GM18511 (cell line): ENCODE data around the gene SYS1.

Experiments
- ATAC-seq: cut with Tn5 transposase; IDR thresholded peaks from one replicate; pipeline ENCODE4 v1.9.1; 2021; ENCODE audit warnings: mild to moderate bottlenecking, moderate library complexity; ENCODE audit not compliant: unreplicated experiment

SYS1 gene

DNA sequence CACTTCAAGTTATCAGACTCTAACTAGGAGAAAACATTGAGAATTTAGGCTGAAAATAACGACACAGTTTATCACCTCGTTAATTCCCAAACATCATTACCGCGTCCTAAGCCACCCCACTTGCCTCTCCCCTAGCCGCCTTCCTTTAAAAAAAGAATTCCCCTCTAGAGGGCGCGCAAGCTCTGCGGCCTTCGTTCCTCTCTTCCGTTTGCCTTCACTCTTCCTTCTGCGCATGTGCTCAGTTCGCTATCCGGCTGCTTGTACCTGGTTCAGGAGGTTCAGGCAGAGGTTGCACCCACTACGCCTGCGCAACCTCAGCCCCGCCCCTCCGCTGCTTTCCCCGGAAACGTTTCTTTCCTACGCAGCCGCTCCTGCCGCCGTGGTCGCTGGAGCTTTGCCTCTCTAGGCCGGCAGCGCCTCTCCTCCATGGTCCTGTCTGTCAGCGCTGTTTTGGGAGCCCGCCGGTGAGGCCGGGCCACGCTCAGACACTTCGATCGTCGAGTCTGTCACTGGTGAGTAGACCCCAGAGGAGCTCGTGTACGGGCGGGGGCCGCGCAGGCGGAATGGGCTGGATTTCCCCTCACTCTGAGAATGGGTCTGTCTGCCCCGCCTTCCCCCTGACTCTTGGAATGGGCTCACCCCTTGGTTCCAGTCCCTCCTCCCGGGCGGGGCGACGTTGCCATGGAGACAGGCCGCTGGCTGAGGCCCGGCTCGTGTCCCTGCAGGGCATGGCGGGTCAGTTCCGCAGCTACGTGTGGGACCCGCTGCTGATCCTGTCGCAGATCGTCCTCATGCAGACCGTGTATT, at the start of gene SYS1:
SYS1 (plus strand) TSS at position 353 of the 807 bp plus-strand sequence; CDS start at position 729, 376 bp downstream.
- ATAC-seq = peak; percentile 83

DNA sequence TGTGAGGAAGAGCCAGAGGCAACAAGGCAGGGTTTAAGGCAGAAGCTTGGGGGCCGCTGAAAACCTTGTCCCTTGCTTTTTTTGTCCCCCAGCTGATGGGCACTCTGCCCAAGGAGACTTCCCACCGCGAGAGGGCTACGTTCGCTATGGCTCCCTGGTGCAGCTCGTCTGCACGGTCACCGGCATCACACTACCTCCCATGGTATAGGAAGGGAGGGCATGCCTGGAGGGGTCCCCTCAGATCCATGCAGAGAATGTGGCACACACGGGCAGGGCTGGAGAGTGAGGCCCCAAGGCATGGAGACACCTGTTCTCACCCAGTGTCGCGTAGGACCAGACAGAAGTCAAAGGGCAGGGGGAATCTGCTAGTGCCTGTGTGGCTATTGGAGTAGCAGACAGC, 49.0 kb upstream of the SYS1 start:
- ATAC-seq = no peak

DNA sequence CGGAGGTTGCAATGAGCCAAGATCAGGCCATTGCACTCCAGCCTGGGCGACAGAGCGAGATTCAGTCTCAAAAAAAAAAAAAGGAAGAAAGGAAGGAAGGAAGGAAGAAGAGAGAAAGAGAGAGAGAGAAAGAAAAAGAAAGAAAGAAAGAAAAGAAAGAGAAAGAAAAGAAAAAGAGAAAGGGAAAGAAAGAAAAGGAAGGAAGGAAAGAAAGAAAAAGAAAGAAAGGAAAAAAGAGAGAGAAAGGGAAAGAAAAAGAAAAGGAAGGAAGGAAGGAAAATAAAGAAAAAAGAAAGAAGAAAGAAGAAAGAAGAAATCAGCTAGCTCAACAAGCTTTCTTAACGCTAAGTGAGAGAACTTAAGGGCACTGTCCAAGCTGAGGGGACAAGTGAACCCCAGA, 47.3 kb upstream of the SYS1 start:
- no peak for ATAC-seq

DNA sequence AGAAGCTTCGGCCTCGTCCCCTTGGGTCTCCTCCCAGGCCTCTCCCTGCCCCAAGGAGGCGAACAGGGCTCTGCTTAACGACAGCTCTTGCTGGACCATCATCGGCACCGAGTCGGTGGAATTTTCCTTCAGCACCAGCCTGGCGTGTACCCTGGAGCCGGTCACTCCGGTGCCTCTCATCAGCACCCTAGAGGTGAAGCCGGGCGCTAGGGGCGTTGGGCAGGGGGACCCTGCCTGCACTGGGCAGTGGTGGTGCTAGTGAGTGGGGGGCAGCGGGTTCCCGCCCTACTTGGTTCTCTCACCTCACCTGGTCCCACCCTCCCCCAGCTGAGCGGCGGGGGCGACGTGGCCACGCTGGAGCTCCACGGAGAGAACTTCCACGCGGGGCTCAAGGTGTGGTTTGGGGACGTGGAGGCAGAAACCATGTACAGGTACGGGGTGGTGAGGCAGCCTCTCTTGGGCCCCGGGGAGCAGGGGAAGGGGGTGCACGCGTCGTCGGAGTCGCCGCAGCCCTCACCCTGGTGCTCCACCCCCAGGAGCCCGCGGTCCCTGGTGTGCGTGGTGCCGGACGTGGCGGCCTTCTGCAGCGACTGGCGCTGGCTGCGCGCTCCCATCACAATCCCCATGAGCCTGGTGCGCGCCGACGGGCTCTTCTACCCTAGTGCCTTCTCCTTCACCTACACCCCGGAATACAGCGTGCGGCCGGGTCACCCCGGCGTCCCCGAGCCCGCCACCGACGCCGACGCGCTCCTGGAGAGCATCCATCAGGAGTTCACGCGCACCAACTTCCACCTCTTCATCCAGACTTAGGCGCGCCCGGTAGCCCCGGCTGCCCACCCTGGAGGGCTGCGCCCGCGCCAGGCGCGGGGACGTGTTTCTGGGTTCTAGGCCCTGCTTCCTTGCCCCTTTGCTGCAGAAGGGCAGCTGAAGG, 46.5 kb upstream of the SYS1 start:
- no peak for ATAC-seq

DNA sequence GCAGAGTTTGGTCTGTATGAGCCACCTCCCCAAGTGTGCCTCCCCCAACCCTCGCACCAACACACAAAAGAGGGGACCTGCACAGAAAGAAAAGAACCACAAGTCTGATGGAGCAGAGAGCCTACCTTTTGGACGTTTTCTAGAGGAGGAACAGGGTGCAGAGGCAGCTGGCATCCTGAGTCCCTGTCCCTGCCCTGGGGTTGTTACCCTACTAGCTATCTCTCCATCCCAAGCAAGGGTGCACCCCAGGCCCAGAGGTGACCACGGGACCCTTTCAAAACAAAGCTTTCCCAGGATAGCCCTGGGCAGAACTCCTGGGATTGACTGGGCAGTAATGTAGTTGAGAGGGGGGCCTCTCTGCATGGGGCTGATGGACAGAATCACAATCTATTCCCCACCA, 45.1 kb upstream of the SYS1 start:
- ATAC-seq = no peak

DNA sequence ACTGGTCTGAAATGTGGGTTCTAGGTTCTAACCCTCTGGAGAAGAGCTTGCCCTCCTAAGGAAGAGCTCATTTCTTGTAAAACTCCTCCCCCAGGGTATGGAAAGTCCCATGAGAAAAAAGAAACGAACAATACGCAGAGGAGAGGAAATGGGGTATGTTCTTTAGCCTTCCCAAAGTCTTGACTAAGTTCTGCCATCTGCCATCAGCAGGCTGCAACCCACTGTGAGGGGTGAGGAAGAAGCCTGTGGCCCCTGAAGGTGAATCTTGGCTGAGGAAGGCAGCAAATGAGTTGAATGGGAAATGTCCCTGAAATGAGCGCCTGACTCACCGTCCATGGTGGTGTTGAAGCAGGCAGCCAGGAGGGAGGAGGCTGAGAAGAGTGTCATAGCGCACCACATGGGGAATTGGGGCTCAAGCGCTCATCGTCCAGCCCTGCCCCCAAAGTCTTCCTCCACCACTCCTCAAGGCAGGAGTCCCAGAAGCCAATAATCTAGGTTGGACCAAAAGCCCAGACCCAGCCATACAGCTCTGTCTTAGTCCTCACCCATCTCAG, 44.5 kb upstream of the SYS1 start:
- ATAC-seq = no peak

DNA sequence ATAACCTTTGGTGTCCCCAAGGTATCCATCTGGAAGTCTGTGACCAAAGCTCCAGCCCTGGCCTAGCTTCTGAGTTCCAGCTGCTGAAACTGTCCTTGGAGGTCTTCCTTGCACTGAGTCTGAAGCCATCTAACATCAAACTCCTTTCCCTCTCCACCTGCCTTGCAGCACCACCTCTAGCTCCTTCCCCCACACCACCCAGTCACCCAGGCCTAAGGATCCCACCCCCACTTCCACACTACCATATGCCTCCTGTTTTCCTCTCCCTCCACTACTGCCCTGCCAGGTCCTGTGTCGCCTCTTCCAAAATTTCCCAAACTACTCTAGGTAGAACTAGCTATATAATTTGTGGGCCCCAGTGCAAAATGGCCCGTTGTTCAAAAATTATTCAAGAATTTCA, 44.0 kb upstream of the SYS1 start:
- no peak for ATAC-seq

DNA sequence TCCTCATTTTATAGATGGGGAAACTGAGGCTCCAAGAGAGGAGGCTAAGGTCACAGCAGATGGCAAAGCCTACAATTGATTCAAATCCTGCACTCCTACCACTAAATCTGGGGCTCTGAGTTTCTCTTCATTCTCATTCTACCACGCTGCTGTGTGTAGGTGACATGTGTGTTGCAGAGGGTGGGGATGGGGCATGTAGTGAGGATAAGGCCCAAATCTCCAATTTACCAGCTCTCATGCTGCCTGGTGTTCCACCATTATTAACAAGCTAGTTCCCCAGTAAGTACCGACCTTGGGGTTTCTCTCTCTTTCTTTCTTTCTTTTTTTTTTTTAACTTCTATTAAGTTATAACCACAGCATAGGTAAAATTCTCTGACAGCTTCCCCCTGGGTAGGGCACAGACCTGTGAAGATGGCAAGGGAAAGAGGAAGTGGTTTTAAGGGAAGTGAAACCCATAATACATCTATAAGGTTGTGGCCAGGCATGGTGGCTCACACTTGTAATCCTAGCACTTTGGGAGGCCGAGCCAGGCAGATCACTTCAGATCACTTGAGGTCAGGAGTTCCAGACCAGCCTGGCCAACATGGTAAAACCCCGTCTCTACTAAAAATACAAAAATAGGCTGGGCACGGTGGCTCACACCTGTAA, 41.9 kb upstream of the SYS1 start:
- ATAC-seq = peak; percentile 90

DNA sequence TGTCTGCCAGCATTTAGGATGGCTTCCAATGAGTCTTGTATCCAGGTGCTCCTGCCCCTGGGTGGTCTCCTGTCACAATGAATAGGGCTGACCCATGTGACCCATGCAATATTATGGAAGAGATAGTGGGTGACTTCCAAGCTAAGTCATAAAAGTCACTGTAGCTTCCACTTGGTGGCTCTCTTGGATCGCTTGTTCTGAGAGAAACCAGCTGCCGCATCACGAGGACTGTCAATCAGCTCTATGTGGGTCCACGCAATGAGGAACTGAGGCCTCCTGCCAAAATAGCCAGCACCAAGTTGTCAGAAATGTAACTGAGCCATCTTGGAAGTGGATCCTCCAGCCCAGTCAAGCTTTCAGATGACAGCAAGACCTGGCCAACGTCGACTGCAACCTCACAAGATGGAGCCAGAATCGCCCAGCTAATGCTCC, 40.0 kb upstream of the SYS1 start:
- ATAC-seq = no peak

DNA sequence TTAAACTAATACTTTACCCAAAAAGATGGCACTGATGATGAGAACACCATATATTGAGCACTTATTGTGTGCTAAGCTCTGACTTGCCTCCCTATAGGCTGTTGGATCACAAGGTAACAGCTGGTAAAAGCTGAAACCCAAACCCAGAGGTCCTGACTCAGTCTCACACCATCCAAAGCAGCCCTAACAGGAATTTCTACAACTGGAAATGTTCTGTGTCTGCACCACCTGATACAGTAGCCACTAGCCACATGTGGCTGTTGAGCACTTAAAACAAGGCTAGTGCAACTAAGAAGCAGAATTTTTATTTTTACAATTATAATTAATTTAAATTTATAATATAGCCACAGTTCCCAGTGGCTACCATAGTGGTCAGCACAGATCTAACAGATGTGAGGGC, 39.2 kb upstream of the SYS1 start:
- no peak for ATAC-seq

DNA sequence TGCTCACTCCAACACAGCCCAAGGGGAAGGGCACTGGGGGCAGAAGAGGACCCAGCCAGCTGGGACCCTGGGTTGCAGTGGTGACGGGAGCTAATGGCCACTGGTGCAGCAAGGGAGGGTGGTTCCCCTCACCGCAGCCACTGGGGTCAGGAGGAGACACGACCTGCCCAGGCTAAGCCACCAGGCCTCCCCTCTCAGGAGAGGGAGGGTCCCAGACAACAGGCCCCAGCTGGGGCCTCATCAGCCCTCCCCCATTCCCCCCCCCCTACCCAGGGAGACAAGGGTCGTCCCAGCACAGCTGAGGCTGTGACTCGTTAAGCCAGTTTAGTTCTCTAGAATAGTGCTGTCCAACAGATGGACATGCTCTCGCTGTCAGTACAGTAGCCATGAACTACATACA, 37.6 kb upstream of the SYS1 start:
- no peak for ATAC-seq

DNA sequence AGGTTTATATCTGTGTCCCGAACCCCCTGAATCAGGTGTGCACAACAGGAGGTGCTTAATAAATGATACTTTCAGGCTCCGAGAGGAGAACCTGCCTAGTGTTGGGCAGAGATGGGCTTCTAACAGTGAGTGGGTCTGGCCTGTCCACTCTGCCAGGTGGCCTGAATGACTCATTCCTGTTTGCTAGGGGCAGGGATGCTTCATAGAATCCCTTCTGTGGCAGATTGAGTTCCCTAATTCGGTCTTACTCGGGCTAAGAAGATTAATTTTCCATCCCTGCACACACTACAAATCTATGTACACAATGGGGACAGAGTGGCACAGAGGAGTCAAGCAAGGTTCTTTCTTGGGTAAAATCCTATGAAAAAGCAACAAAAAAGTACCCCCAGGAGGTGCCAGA, 34.5 kb upstream of the SYS1 start:
- no peak for ATAC-seq

DNA sequence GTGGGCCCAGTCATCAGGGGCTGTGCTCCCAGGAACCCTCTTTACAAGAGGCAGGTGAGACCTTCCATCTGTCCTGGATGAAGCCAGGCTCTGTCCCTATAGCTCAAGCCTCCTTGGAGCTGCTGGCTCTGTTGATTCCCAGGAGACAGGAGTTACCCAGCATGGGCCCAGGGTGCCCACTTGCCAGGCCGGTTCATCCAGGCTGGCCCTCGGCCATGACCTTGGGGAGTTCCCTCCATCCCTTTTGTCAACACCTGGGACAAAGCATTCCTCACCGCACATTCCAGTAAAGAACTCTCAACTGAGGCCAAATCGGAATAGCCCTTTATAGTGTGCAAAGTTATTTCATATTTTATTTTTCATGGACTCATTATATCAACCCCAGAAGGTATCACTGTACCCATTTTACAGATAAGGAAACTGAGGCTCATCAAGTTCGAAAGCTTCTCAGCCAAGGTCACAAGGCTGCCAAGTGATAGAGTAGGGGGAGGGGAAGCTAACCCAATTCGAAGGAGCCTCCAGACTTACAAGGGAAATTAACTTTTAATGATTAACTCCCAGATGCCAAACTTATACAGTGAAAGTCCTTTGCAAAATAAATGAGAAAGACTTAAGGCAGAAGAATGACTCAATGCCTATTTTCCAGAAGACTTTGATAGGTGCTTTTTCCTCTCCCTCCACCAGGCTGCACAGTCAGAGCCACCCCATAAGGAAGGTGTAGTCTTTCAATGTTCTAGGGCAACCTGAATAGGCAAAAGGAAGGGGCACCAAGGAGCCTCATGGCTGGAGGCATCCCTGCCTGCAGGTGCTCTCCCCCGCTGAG, 33.2 kb upstream of the SYS1 start:
- ATAC-seq = no peak

DNA sequence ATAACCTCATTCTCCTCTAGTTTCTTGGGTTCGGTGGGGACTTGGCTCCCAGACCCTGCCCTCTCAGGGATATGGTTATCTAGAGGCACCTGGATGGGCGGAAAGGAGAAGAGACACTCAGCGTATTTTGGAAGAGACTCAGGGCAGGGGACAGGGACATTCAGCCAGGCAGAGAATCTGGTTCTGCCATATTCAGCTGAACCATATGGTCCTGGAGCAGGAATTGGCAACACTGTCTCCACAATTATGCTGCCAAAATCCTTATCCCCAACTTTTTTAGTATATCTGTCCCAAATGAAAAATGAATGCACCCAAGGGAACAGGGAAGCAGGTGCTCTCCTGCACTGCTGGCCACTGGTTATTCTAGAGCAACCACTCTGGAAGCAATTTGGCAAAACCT, 32.5 kb upstream of the SYS1 start:
- ATAC-seq = no peak

DNA sequence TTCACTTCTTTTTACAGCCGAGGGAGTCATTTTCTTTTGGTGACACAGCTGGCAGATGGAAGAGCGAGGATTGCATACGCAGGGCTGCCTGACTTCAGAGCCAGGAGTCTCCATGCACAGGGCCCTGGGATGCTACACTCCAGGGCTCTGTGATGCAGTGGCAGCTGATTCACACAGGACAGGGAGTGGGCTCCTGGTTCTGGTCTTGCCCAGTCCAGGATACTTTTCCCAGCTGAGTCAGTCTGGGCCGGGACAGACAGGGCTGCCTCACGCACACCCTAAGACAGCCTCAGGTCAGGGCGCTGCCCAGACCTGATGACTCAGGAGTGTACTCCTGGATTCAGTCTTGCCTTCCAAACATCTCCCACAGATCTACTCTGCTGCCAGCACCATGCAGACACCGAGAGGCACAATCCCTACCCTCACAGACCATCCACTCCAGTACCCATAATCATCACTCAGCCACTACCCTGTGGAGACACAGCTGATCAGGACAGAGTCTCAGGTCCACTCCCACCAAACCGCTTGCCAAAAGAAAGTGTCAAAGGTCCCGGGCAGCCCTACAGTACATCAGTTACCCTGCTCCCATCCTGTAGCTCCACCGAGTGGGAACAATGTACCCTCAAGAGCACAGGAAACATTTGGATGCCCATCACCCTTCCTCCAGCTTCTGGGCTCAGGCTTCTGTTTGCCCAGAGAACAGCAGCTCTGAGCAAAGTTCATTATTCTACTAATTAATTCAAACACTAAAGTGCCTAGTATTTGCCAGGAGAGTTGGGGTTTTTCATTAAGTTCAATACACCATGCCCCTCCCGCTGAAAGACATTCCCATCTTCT, 26.2 kb upstream of the SYS1 start:
- ATAC-seq = no peak

DNA sequence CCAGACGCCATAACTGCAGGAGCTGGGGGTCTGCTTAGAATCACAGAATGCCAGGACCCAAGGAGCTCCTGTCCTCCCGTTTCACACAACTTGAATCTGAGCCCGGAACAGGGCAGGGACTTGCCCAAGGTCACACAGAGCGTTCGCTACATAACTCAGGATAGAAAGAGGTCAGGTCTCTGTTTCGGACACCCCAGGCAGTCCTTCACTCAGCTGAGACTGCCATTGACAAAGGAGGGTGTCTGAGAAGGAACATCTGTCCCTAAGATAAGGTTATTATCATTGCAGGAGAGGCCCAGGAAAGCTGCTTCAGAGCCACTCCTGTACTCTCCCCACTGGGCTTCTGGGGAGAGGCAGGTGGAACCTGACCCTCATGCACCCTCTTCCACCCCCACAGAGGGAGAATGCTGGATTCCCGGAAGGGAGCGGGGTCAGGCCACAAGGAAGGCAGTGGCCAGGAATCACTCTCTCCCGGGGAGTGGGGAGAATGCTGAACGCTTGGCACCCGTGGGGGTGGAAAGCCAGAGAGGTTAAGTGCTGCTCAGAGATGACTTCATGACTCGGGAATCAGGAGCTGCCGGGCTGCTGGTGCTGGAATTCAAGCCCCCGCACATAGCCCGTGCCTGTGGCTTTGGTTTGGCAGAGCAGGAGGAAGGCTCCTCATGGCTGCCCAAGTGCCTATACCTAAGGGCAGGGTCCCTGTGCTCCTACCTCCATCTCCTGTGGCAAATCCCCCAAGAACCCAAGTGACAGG, 25.4 kb upstream of the SYS1 start:
- no peak for ATAC-seq

DNA sequence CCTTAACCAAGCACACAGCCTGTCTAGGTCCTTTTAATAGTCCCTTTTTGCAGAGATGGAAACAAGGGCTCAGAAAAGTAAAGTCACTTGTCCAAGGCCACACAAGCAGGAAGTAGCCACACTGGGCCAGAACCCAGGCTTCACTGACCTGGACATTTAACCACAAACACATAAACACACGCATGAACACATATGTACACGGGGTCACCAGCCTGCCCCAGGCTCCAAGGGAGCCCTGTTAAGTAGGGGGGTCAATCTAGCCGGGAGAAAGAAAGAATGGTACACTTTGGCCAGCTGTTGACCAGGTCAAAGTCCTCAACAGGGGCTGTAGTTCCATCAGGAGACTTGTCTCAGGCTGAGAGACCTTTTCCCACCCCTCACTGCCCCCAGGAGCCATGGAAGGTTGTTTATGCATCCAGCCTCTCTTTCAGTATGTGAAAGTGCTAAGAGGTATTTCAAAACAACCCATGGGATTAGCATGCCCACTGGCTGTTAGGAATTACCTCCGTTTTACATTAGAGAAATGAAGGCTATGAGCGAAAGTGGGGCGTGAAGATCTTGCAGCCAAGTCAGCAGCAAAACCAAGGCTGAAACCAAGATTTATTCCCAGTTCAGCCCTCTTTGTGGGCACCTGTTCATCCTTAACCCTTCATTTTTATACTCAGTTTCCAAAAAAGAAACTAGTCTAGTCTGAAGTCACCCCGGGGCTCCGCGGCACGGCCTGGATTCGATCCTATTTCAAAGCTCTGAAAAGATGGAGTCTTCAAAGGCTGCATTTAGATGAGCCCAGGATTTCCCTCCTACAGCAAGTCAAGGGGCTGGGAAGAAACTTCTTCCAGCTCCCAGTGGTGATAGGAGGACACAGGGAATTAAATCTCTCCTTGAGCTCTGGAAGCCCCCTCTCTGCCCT, 24.6 kb upstream of the SYS1 start:
- no peak for ATAC-seq

DNA sequence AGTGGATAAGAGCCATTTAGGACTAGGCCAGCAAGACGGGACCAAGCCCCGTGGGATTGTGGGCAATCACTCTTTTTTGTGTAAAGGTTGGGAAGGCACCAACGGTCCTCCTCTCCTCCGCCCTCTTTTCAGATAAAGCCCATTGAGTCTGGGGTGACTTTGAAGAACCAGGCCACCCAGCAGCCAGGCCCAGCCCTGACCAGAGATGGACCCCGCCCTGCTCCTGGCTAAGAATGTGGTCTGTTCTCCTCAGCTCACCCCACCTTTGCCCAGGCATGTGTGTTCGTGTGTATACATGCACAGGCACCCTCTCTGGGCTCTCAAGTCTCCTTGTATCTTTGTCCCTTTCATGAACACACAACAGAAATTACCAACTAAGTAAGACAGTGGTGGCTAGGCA, 23.9 kb upstream of the SYS1 start:
- no peak for ATAC-seq
